ENCODE results near the gene CRTAC1.

The CRTAC1 gene

GRCh38 chr10:97907830-97908229 is 122.6 kb downstream of the CRTAC1 start:
- TF ChIP-seq ZFX (IDR thresholded peaks at IDR 0.05; ENCODE audit: borderline replicate concordance) (no peak), CTCF (IDR thresholded peaks at IDR 0.05) (no peak)
- H3K27ac ChIP-seq: no peak overlapping the region

- no peak overlapping the region for H3K27ac ChIP-seq
These were observed 123.2 kb downstream of the CRTAC1 start for GRCh38 chr10:97907211-97907610.

GRCh38 chr10:97905276-97905675 is 125.1 kb downstream of the CRTAC1 start:
- no peak for TF ChIP-seq CTCF (IDR thresholded peaks at IDR 0.05)
- TF ChIP-seq ZFX (IDR thresholded peaks at IDR 0.05; ENCODE audit: borderline replicate concordance): no peak
- H3K27ac ChIP-seq: no peak overlapping the region

More at GRCh38 chr10:97907211-97907610, 123.2 kb downstream of the CRTAC1 start:
- no peak for TF ChIP-seq ZFX (IDR thresholded peaks at IDR 0.05; ENCODE audit: borderline replicate concordance)
- TF ChIP-seq CTCF (IDR thresholded peaks at IDR 0.05): no peak

- TF ChIP-seq CTCF (IDR thresholded peaks at IDR 0.05) (no peak), ZFX (IDR thresholded peaks at IDR 0.05; ENCODE audit: borderline replicate concordance) (no peak)
- no peak overlapping the region for H3K27ac ChIP-seq
These were observed 125.8 kb downstream of the CRTAC1 start for GRCh38 chr10:97904576-97904975.

GRCh38 chr10:97904018-97904381 is 126.4 kb downstream of the CRTAC1 start:
- H3K27ac ChIP-seq: no peak overlapping the region
- no peak for TF ChIP-seq CTCF (IDR thresholded peaks at IDR 0.05)
- no peak for TF ChIP-seq ZFX (IDR thresholded peaks at IDR 0.05; ENCODE audit: borderline replicate concordance)

- H3K27ac ChIP-seq: no peak overlapping the region
- TF ChIP-seq CTCF (IDR thresholded peaks at IDR 0.05) (no peak), ZFX (IDR thresholded peaks at IDR 0.05; ENCODE audit: borderline replicate concordance) (no peak)
These were observed 127.0 kb downstream of the CRTAC1 start for GRCh38 chr10:97903128-97904017.

- no peak overlapping the region for H3K27ac ChIP-seq
- TF ChIP-seq CTCF (IDR thresholded peaks at IDR 0.05) (no peak), ZFX (IDR thresholded peaks at IDR 0.05; ENCODE audit: borderline replicate concordance) (no peak)
These were observed 129.0 kb downstream of the CRTAC1 start for GRCh38 chr10:97901381-97901780.

All from 22Rv1 (cell line).